AG09319 (cell line): ENCODE data around the gene TYW1B.
"Not testable (repeated sequence)": the region's sequence is repeated elsewhere in the genome, so short reads cannot be mapped to it uniquely, and the experiment has no call there.

ENCODE experiments used
- DNase-seq: peaks from one replicate; pipeline ENCODE4 v3.0.0-alpha.2; 2010; ENCODE audit warnings: low read depth; ENCODE audit errors: extremely low read depth
- CTCF ChIP-seq: IDR thresholded peaks from 2 replicates; pipeline ENCODE4 v1.5.1; 2011; ENCODE audit warnings: low read depth, mild to moderate bottlenecking, inconsistent platforms, low read length, moderate library complexity

The TYW1B gene

GRCh38 chr7:72577107-72577506 is 250.9 kb downstream of the TYW1B start:
- no peak for DNase-seq
- TF ChIP-seq CTCF: no peak

- DNase-seq: not testable (repeated sequence)
Observed at GRCh38 chr7:72561988-72562387, 266.0 kb downstream of the TYW1B start.

GRCh38 chr7:72559546-72559945 is 268.5 kb downstream of the TYW1B start:
- DNase-seq: not testable (repeated sequence)

- DNase-seq: not testable (repeated sequence)
Observed at GRCh38 chr7:72556733-72557132, 271.3 kb downstream of the TYW1B start.

GRCh38 chr7:72555238-72555637 is 272.8 kb downstream of the TYW1B start:
- not testable (repeated sequence) for DNase-seq

- not testable (repeated sequence) for DNase-seq
Observed at GRCh38 chr7:72554401-72554800, 273.6 kb downstream of the TYW1B start.

- not testable (repeated sequence) for DNase-seq
Observed at GRCh38 chr7:72550454-72550853, 277.5 kb downstream of the TYW1B start.

GRCh38 chr7:72546586-72547237 is 281.3 kb downstream of the TYW1B start:
- not testable (repeated sequence) for DNase-seq

GRCh38 chr7:72544531-72544930 is 283.5 kb downstream of the TYW1B start:
- DNase-seq: not testable (repeated sequence)

- TF ChIP-seq CTCF: no peak
- DNase-seq: no peak
Observed at GRCh38 chr7:72540923-72541322, 287.1 kb downstream of the TYW1B start.

- TF ChIP-seq CTCF: no peak
- no peak for DNase-seq
Observed at GRCh38 chr7:72540106-72540611, 287.8 kb downstream of the TYW1B start.

- no peak for TF ChIP-seq CTCF
- DNase-seq: no peak
Observed at GRCh38 chr7:72539702-72540101, 288.3 kb downstream of the TYW1B start.
